Measurements from ENCODE around the gene ZFHX3. TPM values are rescaled to one million over a fixed set of nuclear protein-coding genes. Genes with fewer than 3 reads are reported as not detected.

Gene ZFHX3
- total RNA-seq, 1 donor from 2014 or later, result 3.2 TPM

- no peak for DNase-seq (ENCODE audit: low read depth, low spot score)
Observed at GRCh38 chr16:73040136-73040535, 7.8 kb downstream of the ZFHX3 start.

- DNase-seq (ENCODE audit: low read depth, low spot score), result no peak
Observed at GRCh38 chr16:73037845-73038570, 9.9 kb downstream of the ZFHX3 start.

GRCh38 chr16:73037331-73037745 is 10.6 kb downstream of the ZFHX3 start:
- no peak for DNase-seq (ENCODE audit: low read depth, low spot score)

GRCh38 chr16:73036074-73036826 is 11.7 kb downstream of the ZFHX3 start:
- no peak for DNase-seq (ENCODE audit: low read depth, low spot score)

DNA sequence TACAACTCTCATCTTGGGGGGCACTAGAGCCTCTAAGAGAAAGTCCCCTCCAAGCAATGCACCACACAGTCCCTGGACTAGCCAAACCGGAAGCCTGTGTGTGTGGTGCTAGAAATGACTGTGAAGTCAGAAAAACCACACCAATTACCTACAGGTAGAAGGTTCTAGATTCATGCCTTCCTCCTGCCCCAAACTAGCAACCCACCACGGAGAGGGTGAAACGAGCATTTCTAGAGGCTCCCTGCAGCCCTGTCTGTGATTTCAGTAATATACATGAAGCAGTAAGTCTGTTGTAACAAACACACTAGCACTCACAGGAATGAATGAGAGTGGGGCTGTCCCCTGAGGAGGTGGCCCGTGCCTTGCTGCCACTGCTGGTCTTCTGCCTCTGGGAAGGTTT is 13.6 kb downstream of the ZFHX3 start:
- DNase-seq (ENCODE audit: low read depth, low spot score), result no peak

- DNase-seq (ENCODE audit: low read depth, low spot score), result no peak
Observed at GRCh38 chr16:73033271-73033998, 14.5 kb downstream of the ZFHX3 start.

GRCh38 chr16:73032541-73033270 is 15.2 kb downstream of the ZFHX3 start:
- DNase-seq (ENCODE audit: low read depth, low spot score), result no peak

GRCh38 chr16:73031984-73032383 is 15.9 kb downstream of the ZFHX3 start:
- DNase-seq (ENCODE audit: low read depth, low spot score), result no peak

GRCh38 chr16:73031155-73031866 is 16.6 kb downstream of the ZFHX3 start:
- DNase-seq (ENCODE audit: low read depth, low spot score), result no peak

- no peak for DNase-seq (ENCODE audit: low read depth, low spot score)
Observed at GRCh38 chr16:73028721-73029361, 19.1 kb downstream of the ZFHX3 start.

- no peak for DNase-seq (ENCODE audit: low read depth, low spot score)
Observed at GRCh38 chr16:73028263-73028662, 19.7 kb downstream of the ZFHX3 start.

DNA sequence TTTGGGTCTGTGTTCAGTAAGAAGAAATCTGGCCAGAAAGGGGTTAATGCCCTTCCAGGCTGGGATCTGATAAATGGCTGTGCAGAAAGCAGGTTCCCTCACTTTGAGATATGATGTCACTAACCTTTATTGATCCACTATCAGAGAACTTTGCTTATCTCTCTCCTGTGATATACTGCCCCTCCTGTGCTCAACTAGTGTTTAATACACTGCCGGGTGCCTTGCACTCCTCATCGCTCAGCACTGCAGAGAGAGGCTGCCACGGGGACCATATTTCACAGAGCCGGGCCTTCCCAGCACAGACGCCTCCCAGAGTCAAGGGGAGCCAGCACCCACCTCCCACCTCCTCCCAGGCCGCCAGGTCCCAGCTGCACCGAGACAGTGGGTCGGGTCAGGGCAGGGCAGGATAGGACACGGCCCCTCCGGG is 20.2 kb downstream of the ZFHX3 start:
- no peak for DNase-seq (ENCODE audit: low read depth, low spot score)

DNA sequence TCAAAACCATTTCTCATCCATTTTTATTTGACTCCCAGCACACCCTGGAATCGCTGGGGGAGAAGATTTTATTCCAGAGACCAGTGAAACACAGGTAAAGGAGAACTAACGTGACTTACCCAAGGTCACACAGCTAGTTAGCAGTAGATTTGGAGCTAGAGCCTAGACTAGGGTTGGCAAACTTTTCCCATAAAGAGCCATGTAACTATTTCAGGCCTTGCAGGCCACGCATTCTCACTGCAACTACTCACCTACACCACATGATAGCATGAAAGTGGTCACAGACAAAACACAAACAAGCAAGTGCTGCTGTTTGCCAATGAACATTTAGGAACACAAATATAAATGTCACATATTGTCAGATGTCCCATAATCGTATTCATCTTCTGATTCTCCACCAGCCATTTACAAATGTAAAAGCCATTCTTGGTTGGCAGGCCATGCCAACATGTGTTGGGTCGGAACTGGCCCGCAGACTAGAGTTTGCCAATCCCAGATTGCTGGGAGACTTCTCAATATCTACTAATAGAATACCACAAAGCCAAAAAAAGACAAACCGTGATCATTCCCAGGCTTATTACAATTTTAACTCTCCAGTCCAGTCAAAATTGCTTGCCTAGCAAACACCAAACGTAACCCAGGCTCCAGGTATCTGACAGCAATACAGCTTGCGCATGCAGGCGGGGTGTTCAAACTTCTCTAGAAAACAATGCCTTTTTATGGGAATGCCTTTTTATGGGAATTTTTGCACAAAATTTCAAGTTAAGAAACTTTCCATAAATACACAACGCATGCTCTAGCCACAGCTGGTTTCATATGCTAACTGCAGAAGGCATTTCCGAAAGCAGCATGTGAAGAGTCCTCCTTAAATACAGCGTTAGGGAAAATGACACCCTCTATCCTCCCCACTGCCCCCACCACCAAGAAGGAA is 20.9 kb downstream of the ZFHX3 start:
- DNase-seq (ENCODE audit: low read depth, low spot score), result no peak

DNA sequence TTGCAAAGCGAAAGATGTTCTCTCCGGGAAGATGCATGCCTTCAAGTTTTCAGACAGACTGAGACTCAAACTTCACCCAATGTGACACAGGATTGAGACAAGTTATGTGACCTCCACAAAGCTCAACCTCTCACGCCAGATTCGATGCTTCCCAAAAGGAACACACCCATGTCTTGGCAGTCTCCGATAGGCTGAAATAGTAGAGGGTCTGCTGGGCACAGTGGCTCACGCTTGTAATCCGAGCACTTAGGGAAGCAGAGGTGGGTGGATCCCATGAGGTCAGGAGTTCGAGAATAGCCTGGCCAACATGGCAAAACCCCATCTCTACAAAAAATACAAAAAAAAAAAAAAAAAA is 22.1 kb downstream of the ZFHX3 start:
- no peak for DNase-seq (ENCODE audit: low read depth, low spot score)

DNA sequence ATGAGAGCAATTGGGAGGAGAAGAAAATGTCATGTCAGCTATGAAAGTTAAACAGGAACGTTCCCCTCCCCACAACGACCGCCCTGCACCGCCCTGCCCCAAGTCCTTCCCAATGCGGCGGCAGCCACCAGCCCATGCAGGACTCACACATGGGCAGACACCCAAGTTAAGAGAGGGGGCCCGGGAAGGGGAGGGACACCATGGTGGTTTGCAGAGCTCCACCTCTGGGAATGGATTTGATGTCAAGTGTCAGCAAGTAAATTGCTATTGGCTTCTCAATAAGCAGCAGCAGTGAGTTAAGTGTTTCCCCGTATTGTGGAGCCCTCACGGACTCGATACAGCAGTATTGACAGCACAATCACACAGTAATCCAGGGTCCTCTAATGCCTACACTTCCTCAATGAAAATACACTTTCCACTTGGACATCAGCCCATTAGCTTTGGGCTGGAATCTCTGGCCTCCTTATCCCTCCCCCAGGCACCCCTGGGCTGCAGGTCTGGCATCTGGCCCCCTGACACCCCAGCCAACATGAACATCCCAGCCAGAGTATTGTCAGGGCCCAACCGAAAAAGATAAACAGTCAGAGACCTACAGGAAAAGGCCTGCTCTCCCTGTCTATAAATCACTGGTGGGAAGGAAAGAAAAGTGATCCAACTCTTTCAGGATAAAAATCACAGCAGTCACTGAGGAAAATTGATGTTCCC is 22.6 kb downstream of the ZFHX3 start:
- no peak for DNase-seq (ENCODE audit: low read depth, low spot score)

- DNase-seq (ENCODE audit: low read depth, low spot score), result no peak
Observed at GRCh38 chr16:73024571-73025105, 23.3 kb downstream of the ZFHX3 start.

GRCh38 chr16:73023752-73024570 is 24.0 kb downstream of the ZFHX3 start:
- DNase-seq (ENCODE audit: low read depth, low spot score), result no peak

DNA sequence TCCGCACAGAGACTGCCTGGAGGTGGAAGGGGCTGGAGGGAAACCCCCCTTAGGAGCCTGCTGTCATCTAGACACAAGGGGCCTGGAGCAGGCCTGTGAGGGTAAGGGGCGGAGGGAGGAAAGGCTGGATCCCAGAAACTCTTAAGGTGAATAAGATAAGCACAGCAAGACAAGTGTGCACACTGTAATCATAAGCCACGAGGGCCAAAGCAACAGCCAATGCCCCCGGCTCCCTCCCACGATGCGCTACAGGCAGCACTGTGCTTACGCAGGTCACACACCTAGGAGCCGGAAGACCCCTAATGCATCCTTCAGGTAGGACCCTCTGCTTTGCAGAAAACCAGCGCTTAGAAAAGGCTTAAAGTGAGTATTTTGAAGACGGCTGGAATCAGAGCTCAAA is 24.6 kb downstream of the ZFHX3 start:
- DNase-seq (ENCODE audit: low read depth, low spot score), result no peak

All from pulmonary artery endothelial cell (primary cell).